MCF 10A (cell line): ENCODE results near the gene TMBIM4. TPM values are rescaled to one million over a fixed set of nuclear protein-coding genes. Genes with fewer than 3 reads are reported as not detected.

Source experiments
- BruUV-seq: library from RNA; stranded (reverse); fragments of 400-500 nt; replicated peaks from 2 replicates; lab custom pipeline; 2021; lab: Mats Ljungman, UMichigan
- CTCF ChIA-PET: fragments of 300-600 bp; sonication (Branson Sonifier 250); formaldehyde crosslinking; extraction: SDS; loops from one replicate; lab custom pipeline; 2021; ENCODE audit warnings: antibody characterized with exemption, inconsistent platforms; lab: Yijun Ruan, JAX
- POLR2A ChIA-PET: fragments of 300-600, 350-650 bp; sonication (Branson Sonifier 250); formaldehyde crosslinking; extraction: SDS; loops from one replicate; lab custom pipeline; 2020; ENCODE audit warnings: antibody characterized with exemption, inconsistent platforms; lab: Yijun Ruan, JAX
- DNase-seq: peaks from one replicate; pipeline ENCODE4 v3.0.0-alpha.2; 2018; ENCODE audit not compliant: unreplicated experiment
- H3K27ac Mint-ChIP-seq: one replicate; pipeline ENCODE4 v1.8.0; 2022; ENCODE audit warnings: mild to moderate bottlenecking, low read depth, mixed read lengths; ENCODE audit not compliant: unreplicated experiment
- H3K27me3 Mint-ChIP-seq: one replicate; pipeline ENCODE4 v1.8.0; 2022; ENCODE audit warnings: mixed read lengths; ENCODE audit not compliant: insufficient read depth, unreplicated experiment
- H3K36me3 Mint-ChIP-seq: one replicate; pipeline ENCODE4 v1.8.0; 2022; ENCODE audit warnings: mild to moderate bottlenecking, moderate library complexity, mixed read lengths; ENCODE audit not compliant: insufficient read depth, unreplicated experiment
- H3K4me1 Mint-ChIP-seq: one replicate; pipeline ENCODE4 v1.8.0; 2022; ENCODE audit warnings: mixed read lengths; ENCODE audit not compliant: insufficient read depth, unreplicated experiment
- H3K4me3 Mint-ChIP-seq: one replicate; pipeline ENCODE4 v1.8.0; 2022; ENCODE audit warnings: mild to moderate bottlenecking, moderate library complexity, mixed read lengths; ENCODE audit not compliant: unreplicated experiment
- H3K9me3 Mint-ChIP-seq: one replicate; pipeline ENCODE4 v1.8.0; 2022; ENCODE audit warnings: mixed read lengths; ENCODE audit not compliant: unreplicated experiment
- intact Hi-C: fragments of 100-400 bp; cut with micrococcal nuclease; formaldehyde crosslinking; loops from 2 replicates; pipeline ENCODE4 v1.14.1; 2022
- total RNA-seq: library from RNA; stranded (reverse); gene quantifications from 2 replicates; pipeline ENCODE4 v1.2.3, GENCODE V29; 2022
- TF ChIP-seq, protein P1 (sequence below): fragments of 200-600 bp; IDR thresholded peaks from one replicate; pipeline ENCODE4 v1.8.0; 2022; ENCODE audit warnings: antibody characterized with exemption, mild to moderate bottlenecking; ENCODE audit not compliant: unreplicated experiment

TMBIM4 gene
- total RNA-seq, 1 experiment from 2014 or later: 74.3 TPM

GRCh38 chr12:66119229-66119869, 50.4 kb downstream of the TMBIM4 start:
- intact Hi-C loops: no loop called here

DNA sequence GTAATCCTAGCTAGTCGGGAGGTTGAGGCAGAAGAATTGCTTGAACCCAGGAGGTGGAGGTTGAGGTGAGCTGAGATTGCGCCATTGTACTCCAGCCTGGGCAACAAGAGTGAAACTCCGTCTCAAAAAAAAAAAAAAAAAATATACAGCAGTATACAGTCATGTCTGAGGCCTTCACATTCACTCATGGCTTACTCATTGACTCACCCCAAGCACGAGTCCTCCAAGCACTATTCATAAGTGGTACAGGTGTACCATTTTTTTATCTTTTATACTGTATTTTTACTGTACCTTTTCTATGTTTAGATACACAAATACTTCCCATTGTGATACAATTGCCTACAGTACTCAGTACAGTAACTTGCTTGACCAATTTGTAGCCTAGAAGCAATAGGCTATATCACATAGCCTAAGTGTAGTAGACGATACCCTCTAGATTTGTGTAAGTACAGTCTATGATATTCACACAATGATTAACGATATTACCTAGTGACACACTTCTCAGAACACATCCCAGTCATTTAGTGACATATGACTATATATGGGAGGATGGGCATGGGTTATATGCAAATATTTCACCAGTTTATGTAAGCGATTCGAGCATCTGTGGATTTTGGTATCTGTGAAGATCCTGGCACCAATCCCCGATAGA, 51.4 kb downstream of the TMBIM4 start:
- no peaks in the 10 kb centered on the region for H3K9me3 Mint-ChIP-seq
- intact Hi-C loops: no loop called here
- BruUV-seq: no TSS peak
- no peak for DNase-seq
- ChIA-PET CTCF (interaction anchor here (0.8 to 3.6 kb wide), 2 partner anchors 12 to 126 kb away, joined by 3 to 27 read pairs; no protein-coding TSS in a partner anchor), POLR2A (interaction anchor here (0.9 to 4.2 kb wide), 2 partner anchors 12 kb away, joined by 7 to 24 read pairs; partner anchors contain the start of gene LLPH)
- H3K27ac Mint-ChIP-seq: no peak overlapping the region
- TF ChIP-seq, protein P1, sequence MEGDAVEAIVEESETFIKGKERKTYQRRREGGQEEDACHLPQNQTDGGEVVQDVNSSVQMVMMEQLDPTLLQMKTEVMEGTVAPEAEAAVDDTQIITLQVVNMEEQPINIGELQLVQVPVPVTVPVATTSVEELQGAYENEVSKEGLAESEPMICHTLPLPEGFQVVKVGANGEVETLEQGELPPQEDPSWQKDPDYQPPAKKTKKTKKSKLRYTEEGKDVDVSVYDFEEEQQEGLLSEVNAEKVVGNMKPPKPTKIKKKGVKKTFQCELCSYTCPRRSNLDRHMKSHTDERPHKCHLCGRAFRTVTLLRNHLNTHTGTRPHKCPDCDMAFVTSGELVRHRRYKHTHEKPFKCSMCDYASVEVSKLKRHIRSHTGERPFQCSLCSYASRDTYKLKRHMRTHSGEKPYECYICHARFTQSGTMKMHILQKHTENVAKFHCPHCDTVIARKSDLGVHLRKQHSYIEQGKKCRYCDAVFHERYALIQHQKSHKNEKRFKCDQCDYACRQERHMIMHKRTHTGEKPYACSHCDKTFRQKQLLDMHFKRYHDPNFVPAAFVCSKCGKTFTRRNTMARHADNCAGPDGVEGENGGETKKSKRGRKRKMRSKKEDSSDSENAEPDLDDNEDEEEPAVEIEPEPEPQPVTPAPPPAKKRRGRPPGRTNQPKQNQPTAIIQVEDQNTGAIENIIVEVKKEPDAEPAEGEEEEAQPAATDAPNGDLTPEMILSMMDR: no peak
- H3K27me3 Mint-ChIP-seq: no peaks in the 10 kb centered on the region
- H3K4me1 Mint-ChIP-seq: no peaks in the 10 kb centered on the region
- peaks cover 27% of the 10 kb centered on the region for H3K36me3 Mint-ChIP-seq
- H3K4me3 Mint-ChIP-seq: no peak overlapping the region

More at GRCh38 chr12:66119229-66119869, 50.4 kb downstream of the TMBIM4 start:
- ChIA-PET CTCF (interaction anchor here (0.7 to 0.9 kb wide), 3 partner anchors 13 to 459 kb away, joined by 3 read pairs; no protein-coding TSS in a partner anchor), POLR2A (interaction anchor here (4.2 kb wide), 1 partner anchor 11 kb away, joined by 24 read pairs; the partner anchor contains the start of gene LLPH)
- no peaks in the 10 kb centered on the region for H3K9me3 Mint-ChIP-seq
- H3K27me3 Mint-ChIP-seq: no peaks in the 10 kb centered on the region
- BruUV-seq: no TSS peak
- TF ChIP-seq, protein P1: no peak
- peaks cover 37% of the 10 kb centered on the region for H3K36me3 Mint-ChIP-seq
- no peaks in the 10 kb centered on the region for H3K4me1 Mint-ChIP-seq
- no peak for DNase-seq
- no peak overlapping the region for H3K27ac Mint-ChIP-seq
- no peak overlapping the region for H3K4me3 Mint-ChIP-seq

DNA sequence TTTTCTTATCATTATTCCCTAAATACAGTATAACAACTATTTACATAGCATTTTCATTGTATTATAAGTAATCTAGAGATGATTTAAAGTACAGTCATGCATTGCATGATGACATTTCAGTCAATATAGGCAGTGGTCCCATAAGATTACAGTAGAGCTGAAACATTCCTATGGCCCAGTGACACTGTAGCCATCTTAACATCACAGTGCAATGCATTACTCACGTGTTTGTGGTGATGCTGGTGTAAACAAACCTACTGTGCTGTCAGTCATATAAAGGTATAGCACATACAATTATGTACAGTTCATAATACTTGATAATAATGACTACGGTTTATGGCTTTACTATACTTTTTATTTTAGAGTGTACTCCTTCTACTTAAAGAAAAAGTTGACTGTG, 52.6 kb downstream of the TMBIM4 start:
- Mint-ChIP-seq H3K27me3 (no peaks in the 10 kb centered on the region), H3K4me1 (no peaks in the 10 kb centered on the region), H3K4me3 (no peak overlapping the region), H3K27ac (no peak overlapping the region), H3K36me3 (peaks cover 16% of the 10 kb centered on the region), H3K9me3 (no peaks in the 10 kb centered on the region)
- BruUV-seq: no TSS peak
- CTCF ChIA-PET: interaction anchor here (0.5 to 3.6 kb wide), 2 partner anchors 11 to 99 kb away, joined by 3 to 27 read pairs; no protein-coding TSS in a partner anchor
- TF ChIP-seq, protein P1: no peak
- POLR2A ChIA-PET: interaction anchor here (0.9 to 1.6 kb wide), 2 partner anchors 10 to 13 kb away, joined by 4 to 7 read pairs; partner anchors contain the start of gene LLPH
- DNase-seq: no peak
- intact Hi-C loops: no loop called here

DNA sequence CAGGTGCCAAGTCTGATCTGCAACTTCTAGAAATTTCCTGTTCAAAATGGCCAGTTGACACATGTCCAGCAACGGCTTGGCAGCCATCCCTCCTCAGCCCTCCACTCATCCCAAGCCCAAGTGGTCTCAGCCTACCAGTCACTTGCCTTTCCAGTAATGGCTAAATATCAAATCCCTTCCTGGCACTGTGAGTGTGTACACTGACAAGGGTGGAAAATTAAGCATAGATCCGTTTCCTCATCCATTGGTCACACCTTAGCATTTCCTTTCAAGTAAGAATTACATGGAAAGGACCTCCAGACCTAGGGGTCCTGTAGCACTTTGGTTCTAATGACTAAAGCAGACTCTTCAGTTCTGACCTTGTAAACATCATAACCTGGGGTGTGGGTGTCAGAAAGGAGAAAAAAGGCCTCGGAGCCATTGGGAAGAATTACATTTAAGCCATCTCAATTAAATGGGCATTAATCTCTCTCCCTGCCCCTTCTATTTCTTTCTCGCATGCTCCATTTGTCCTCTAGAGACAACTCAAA, 54.7 kb downstream of the TMBIM4 start:
- H3K36me3 Mint-ChIP-seq: no peaks in the 10 kb centered on the region
- no peaks in the 10 kb centered on the region for H3K27me3 Mint-ChIP-seq
- intact Hi-C loops: no loop called here
- BruUV-seq: no TSS peak
- TF ChIP-seq, protein P1: no peak
- no peak for DNase-seq
- no peaks in the 10 kb centered on the region for H3K9me3 Mint-ChIP-seq
- POLR2A ChIA-PET: no interaction called here
- no peak overlapping the region for H3K4me3 Mint-ChIP-seq
- no peak overlapping the region for H3K27ac Mint-ChIP-seq
- H3K4me1 Mint-ChIP-seq: peaks cover 6% of the 10 kb centered on the region
- CTCF ChIA-PET: interaction anchor here (0.6 to 3.6 kb wide), 2 partner anchors 9 to 78 kb away, joined by 3 to 27 read pairs; no protein-coding TSS in a partner anchor
